Left colon (tissue), 2 donors: Measurements from ENCODE around the gene GATA1. TPM values are rescaled to one million over a fixed set of nuclear protein-coding genes. Genes with fewer than 3 reads are reported as not detected.
A peak's percentile ranks its signal among the peaks of the same experiment; 100 is the strongest.

Experiments
- ATAC-seq: fragments of 200-7000 bp; cut with Tn5 transposase; one replicate; pipeline ENCODE4 v1.9.1; 2020; ENCODE audit warnings: mild to moderate bottlenecking, moderate library complexity
- DNase-seq, 2 donors: peaks; one replicate each; pipeline ENCODE4 v3.0.0-alpha.2; 2020
- intact Hi-C, 2 donors: fragments of 100-400 bp; cut with DNase I in 1 of 2; cut with micrococcal nuclease in 1 of 2; formaldehyde crosslinking; loops; one replicate each; pipeline versions ENCODE4 v1.11.2 to v1.14.0; 2022; cut with DNase I, micrococcal nuclease
- total RNA-seq, 2 donors: library from RNA; stranded (reverse); fragmentation: NEBNext Ultra II Directional; extraction: Animal tissue kit (Norgen Biotek cat#: 25700); gene quantifications; one replicate each; pipeline ENCODE4 v1.2.1, GENCODE V29; 2021
- donor health status: DM: no; HTN: no; CAD: no.
- donor health status: DM: yes; HTN: yes; CAD: no.

Gene GATA1
- total RNA-seq, 2 donors from 2014 or later, result not detected

- DNase-seq, result no peak
- no peak for ATAC-seq
- intact Hi-C loops, result no loop called here
These were observed 44.9 kb downstream of the GATA1 start for GRCh38 chrX:48831136-48831908.

- no peak for DNase-seq
- ATAC-seq, result peak; percentile 22
- intact Hi-C loops, result no loop called here
These were observed 45.5 kb downstream of the GATA1 start for GRCh38 chrX:48831909-48832291.

GRCh38 chrX:48833542-48834138 lies 47.2 kb downstream of the GATA1 start:
- DNase-seq (no peak), ATAC-seq (peak; percentile 76)
- intact Hi-C loops, result no loop called here

GRCh38 chrX:48834383-48834709 lies 48.0 kb downstream of the GATA1 start:
- no peak for DNase-seq
- intact Hi-C loops, result no loop called here
- ATAC-seq, result peak; percentile 17

- no peak for ATAC-seq
- intact Hi-C loops, result no loop called here
- no peak for DNase-seq
These were observed 49.3 kb downstream of the GATA1 start, which contains the start of gene PCSK1N for GRCh38 chrX:48835524-48836329. Gene PCSK1N (minus strand): TSS chrX:48835610. CDS start chrX:48835532, 78 bp downstream.

- intact Hi-C loops, result no loop called here
- no peak for ATAC-seq
- DNase-seq, result no peak
These were observed 53.3 kb downstream of the GATA1 start for GRCh38 chrX:48839686-48840085.

Other genes starting within 250 kb of the GATA1 start
- 10 to 100 TPM; 11.6 to 15.7 TPM for gene TBC1D25, start 246.9 kb upstream of the GATA1 start, total RNA-seq
- gene RBM3, start 212.1 kb upstream of the GATA1 start, total RNA-seq, result 100 to 1,000 TPM; 156 to 263 TPM
- gene WDR13, start 189.1 kb upstream of the GATA1 start, total RNA-seq, result 100 to 1,000 TPM; 126 to 141 TPM
- 1 to 10 TPM; 2.4 to 6.6 TPM for gene WAS, start 102.8 kb upstream of the GATA1 start, total RNA-seq
- 1 to 10 TPM; 3.1 to 5.0 TPM for gene SUV39H1, start 89.9 kb upstream of the GATA1 start, total RNA-seq
- gene GLOD5, start 24.8 kb upstream of the GATA1 start, total RNA-seq, result 10 to 100 TPM in 1 of 2 donors, 1 to 10 TPM in 1; 9.5 to 11.4 TPM
- gene HDAC6, start 15.5 kb downstream of the GATA1 start, total RNA-seq, result 10 to 100 TPM; 78.9 to 91.8 TPM
- gene ERAS, start 39.9 kb downstream of the GATA1 start, total RNA-seq, result not detected
- gene PCSK1N, start 49.0 kb downstream of the GATA1 start, total RNA-seq, result 10 to 100 TPM in 1 of 2 donors, 1 to 10 TPM in 1; 8.8 to 21.4 TPM
- 10 to 100 TPM; 44.6 to 46.7 TPM for gene TIMM17B, start 111.2 kb downstream of the GATA1 start, total RNA-seq
- 10 to 100 TPM; 68.8 to 70.5 TPM for gene PQBP1, start 111.3 kb downstream of the GATA1 start, total RNA-seq
- gene SLC35A2, start 125.1 kb downstream of the GATA1 start, total RNA-seq, result 10 to 100 TPM; 50.0 to 60.6 TPM
- 10 to 100 TPM; 11.6 to 20.4 TPM for gene PIM2, start 132.4 kb downstream of the GATA1 start, total RNA-seq
- 10 to 100 TPM; 37.2 to 44.2 TPM for gene OTUD5, start 171.0 kb downstream of the GATA1 start, total RNA-seq
- under 1 TPM; 0.61 to 0.76 TPM for gene KCND1, start 185.3 kb downstream of the GATA1 start, total RNA-seq
- 10 to 100 TPM; 37.1 to 45.0 TPM for gene GRIPAP1, start 215.7 kb downstream of the GATA1 start, total RNA-seq